ENCODE results near the gene COLQ. TPM values are rescaled to one million over a fixed set of nuclear protein-coding genes. Genes with fewer than 3 reads are reported as not detected.

Gene COLQ
- polyA plus RNA-seq, 1 donor (not counting 4 experiments of a cell fraction or from before 2014, with no cell fraction given), result 0.35 TPM

DNA sequence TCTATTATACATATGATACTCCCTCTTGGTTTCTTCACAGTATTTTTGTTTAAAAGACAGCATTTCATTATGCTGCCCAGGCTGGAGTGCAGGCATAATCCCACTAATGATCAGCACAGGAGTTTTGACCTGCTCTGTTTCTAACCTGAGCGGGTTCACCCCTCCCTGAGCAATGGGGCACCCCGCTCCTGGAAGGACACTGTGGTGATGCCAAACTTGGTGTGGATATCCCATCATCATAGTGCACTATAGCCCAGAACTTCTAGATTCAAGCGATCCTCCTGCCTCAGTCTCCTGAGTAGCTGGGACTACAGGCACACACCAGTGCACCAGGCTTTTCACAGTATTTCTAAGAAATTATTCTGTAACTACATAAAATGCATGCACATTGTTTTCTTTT is 14.9 kb downstream of the COLQ start:
- Histone ChIP-seq H3K36me3 (ENCODE audit: control insufficient read depth in 2 of 2, extremely low read depth in 1 of 2, insufficient read depth in 2 of 2, low read length in 2 of 2) (no peaks in the 10 kb centered on the region), H3K9ac (ENCODE audit: control insufficient read depth, extremely low read depth, insufficient read depth, low read length) (no peak overlapping the region), H2AFZ (ENCODE audit: control insufficient read depth, low read length) (no peak overlapping the region), H3K4me2 (ENCODE audit: control insufficient read depth, extremely low read depth, insufficient read depth, low read depth, low read length) (no peak overlapping the region), H3K27me3 (ENCODE audit: control insufficient read depth, extremely low read depth, insufficient read depth, low read length) (peaks cover 3% of the 10 kb centered on the region), H3K4me3 (ENCODE audit: control insufficient read depth in 2 of 3, extremely low read depth in 1 of 3, insufficient read depth in 2 of 3, low read depth in 1 of 3, low read length in 3 of 3) (no peak overlapping the region), H3K27ac (ENCODE audit: control insufficient read depth, insufficient read depth, low read length) (no peak overlapping the region), H4K20me1 (ENCODE audit: control insufficient read depth, extremely low read depth, insufficient read depth, low read length) (no peaks in the 10 kb centered on the region), H3K9me3 (ENCODE audit: control insufficient read depth, low read depth, low read length) (no peaks in the 10 kb centered on the region), H3K9me1 (ENCODE audit: control insufficient read depth, extremely low read depth, insufficient read depth, low read length) (no peaks in the 10 kb centered on the region), H3K4me1 (ENCODE audit: control insufficient read depth, extremely low read depth, insufficient read depth, low read length) (no peaks in the 10 kb centered on the region), H3K79me2 (ENCODE audit: control insufficient read depth, insufficient read depth, low read length) (no peaks in the 10 kb centered on the region)
- dilution Hi-C loops (cut with MboI; ENCODE audit: extremely low pct_ligation_motif_present, low sequenced_read_pairs), result no loop called here
- FAIRE-seq, result no peak
- TF ChIP-seq, protein P1, sequence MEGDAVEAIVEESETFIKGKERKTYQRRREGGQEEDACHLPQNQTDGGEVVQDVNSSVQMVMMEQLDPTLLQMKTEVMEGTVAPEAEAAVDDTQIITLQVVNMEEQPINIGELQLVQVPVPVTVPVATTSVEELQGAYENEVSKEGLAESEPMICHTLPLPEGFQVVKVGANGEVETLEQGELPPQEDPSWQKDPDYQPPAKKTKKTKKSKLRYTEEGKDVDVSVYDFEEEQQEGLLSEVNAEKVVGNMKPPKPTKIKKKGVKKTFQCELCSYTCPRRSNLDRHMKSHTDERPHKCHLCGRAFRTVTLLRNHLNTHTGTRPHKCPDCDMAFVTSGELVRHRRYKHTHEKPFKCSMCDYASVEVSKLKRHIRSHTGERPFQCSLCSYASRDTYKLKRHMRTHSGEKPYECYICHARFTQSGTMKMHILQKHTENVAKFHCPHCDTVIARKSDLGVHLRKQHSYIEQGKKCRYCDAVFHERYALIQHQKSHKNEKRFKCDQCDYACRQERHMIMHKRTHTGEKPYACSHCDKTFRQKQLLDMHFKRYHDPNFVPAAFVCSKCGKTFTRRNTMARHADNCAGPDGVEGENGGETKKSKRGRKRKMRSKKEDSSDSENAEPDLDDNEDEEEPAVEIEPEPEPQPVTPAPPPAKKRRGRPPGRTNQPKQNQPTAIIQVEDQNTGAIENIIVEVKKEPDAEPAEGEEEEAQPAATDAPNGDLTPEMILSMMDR (optimal IDR thresholded peaks at IDR 0.05 in 1 of 3, IDR thresholded peaks at IDR 0.05 in 1 of 3, conservative IDR thresholded peaks at IDR 0.05 in 1 of 3; ENCODE audit: extremely low read depth in 1 of 3, insufficient read depth in 2 of 3, low read length in 3 of 3), result no peak
- no peak for TF ChIP-seq EZH2 (IDR thresholded peaks at IDR 0.05; ENCODE audit: low read length)
- DNase-seq (ENCODE audit: low read depth, low spot score), result no peak

DNA sequence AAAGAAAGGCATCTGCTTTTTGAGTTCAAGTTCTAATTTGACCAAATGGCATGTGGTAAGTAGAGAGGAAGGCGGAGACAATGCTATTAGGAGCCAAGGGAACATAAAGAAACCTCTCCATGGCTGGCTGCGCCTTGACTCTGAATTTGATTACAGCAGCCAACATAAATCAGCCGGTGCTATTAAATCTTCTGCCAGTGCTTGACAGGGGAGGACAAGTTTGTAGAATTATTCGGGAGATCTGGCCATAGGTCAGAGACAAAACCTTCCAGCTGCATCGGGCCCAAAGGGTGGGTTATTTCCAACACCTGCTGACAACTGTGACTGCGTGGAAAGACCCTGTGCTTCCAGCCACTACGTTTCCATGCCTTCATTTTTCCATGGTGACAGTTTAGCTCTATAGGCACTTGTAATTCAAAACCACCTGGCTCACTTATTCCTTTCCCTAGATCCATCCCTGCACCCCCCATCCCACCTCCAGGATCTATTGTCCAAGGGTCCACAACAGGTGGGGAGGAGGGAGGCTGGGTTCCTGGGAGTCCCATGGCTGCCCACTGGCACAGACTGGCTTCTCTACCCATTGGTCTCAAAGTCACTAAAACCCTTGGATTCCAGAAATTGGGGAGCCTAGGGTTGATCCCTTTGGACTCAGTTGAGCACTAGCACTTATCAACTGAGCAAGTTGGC is 15.9 kb downstream of the COLQ start:
- H3K9me1 ChIP-seq (ENCODE audit: control insufficient read depth, extremely low read depth, insufficient read depth, low read length), result no peaks in the 10 kb centered on the region

More for the DNA sequence above, 15.9 kb downstream of the COLQ start:
- Histone ChIP-seq H3K36me3 (ENCODE audit: control insufficient read depth in 2 of 2, extremely low read depth in 1 of 2, insufficient read depth in 2 of 2, low read length in 2 of 2) (no peaks in the 10 kb centered on the region), H4K20me1 (ENCODE audit: control insufficient read depth, extremely low read depth, insufficient read depth, low read length) (no peaks in the 10 kb centered on the region), H3K27me3 (ENCODE audit: control insufficient read depth, extremely low read depth, insufficient read depth, low read length) (peaks cover 7% of the 10 kb centered on the region), H3K4me2 (ENCODE audit: control insufficient read depth, extremely low read depth, insufficient read depth, low read depth, low read length) (no peak overlapping the region), H3K27ac (ENCODE audit: control insufficient read depth, insufficient read depth, low read length) (no peak overlapping the region), H3K79me2 (ENCODE audit: control insufficient read depth, insufficient read depth, low read length) (no peaks in the 10 kb centered on the region), H3K9me3 (ENCODE audit: control insufficient read depth, low read depth, low read length) (no peaks in the 10 kb centered on the region), H3K4me1 (ENCODE audit: control insufficient read depth, extremely low read depth, insufficient read depth, low read length) (no peaks in the 10 kb centered on the region), H3K9ac (ENCODE audit: control insufficient read depth, extremely low read depth, insufficient read depth, low read length) (no peak overlapping the region), H2AFZ (ENCODE audit: control insufficient read depth, low read length) (no peak overlapping the region), H3K4me3 (ENCODE audit: control insufficient read depth in 2 of 3, extremely low read depth in 1 of 3, insufficient read depth in 2 of 3, low read depth in 1 of 3, low read length in 3 of 3) (no peak overlapping the region)
- dilution Hi-C loops (cut with MboI; ENCODE audit: extremely low pct_ligation_motif_present, low sequenced_read_pairs), result no loop called here
- FAIRE-seq (no peak), DNase-seq (ENCODE audit: low read depth, low spot score) (no peak)
- TF ChIP-seq EZH2 (IDR thresholded peaks at IDR 0.05; ENCODE audit: low read length), result no peak
- TF ChIP-seq, protein P1 (optimal IDR thresholded peaks at IDR 0.05 in 1 of 3, IDR thresholded peaks at IDR 0.05 in 1 of 3, conservative IDR thresholded peaks at IDR 0.05 in 1 of 3; ENCODE audit: extremely low read depth in 1 of 3, insufficient read depth in 2 of 3, low read length in 3 of 3), result no peak

Measured in keratinocyte (primary cell).